Lung microvascular endothelial cell (primary cell): ENCODE measurements around the gene ACAA1. TPM values are rescaled to one million over a fixed set of nuclear protein-coding genes. Genes with fewer than 3 reads are reported as not detected.
"Not testable (repeated sequence)": the region's sequence is repeated elsewhere in the genome, so short reads cannot be mapped to it uniquely, and the experiment has no call there.

Source experiments
- DNase-seq, 2 donors: peaks; one replicate each; pipeline versions ENCODE4 v3.0.0 to v3.0.0-alpha.2; 2010; ENCODE audit warnings: low read depth in 2 of 2
- total RNA-seq: library from RNA; depleted of rRNA; stranded (reverse); fragments of >200 nt; gene quantifications from 2 replicates; pipeline ENCODE4 v1.2.1, GENCODE V29; 2014

ACAA1 gene, protein sequence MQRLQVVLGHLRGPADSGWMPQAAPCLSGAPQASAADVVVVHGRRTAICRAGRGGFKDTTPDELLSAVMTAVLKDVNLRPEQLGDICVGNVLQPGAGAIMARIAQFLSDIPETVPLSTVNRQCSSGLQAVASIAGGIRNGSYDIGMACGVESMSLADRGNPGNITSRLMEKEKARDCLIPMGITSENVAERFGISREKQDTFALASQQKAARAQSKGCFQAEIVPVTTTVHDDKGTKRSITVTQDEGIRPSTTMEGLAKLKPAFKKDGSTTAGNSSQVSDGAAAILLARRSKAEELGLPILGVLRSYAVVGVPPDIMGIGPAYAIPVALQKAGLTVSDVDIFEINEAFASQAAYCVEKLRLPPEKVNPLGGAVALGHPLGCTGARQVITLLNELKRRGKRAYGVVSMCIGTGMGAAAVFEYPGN
- total RNA-seq = 32.5 and 32.9 TPM in 2 replicates

DNA sequence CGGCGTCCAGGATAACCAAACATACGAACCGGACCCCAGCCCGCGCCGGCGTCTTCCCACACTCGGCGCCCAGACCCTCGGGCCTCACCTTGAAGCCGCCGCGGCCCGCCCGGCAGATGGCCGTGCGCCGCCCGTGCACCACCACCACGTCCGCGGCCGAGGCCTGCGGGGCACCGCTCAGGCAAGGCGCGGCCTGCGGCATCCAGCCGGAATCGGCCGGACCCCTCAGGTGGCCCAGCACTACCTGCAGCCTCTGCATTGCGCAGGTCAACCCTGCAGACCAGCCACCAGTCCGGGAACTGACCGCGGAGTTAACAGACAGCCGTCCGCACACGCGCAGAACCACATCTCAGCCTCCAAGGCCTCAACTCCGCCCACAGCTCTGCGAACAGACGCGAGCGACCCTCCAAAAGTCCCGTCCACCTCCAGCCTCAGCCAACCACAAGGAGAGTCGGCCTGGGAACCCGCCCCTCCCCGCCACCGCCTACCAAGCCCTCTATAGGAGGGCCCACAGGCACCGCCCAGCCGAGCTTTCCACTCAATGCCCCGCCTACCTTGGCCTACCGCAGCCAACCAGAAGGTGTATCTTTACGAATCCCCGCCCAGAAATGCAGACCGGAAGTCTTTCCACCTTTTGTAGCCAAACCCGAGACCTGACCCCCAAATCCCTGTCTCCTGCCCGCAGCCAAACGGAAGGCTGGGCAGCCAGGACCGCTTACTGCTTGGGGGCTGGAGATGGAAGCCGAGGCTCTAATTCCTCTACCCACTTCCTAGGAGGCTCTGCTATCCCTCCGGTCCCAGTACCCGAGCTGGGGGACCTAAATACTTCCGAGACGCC lies at the start of gene ACAA1:
ACAA1 (minus strand) TSS at position 351 of the 838 bp plus-strand sequence; CDS start at position 259, 92 bp downstream.
- DNase-seq = peak; percentile 99

DNA sequence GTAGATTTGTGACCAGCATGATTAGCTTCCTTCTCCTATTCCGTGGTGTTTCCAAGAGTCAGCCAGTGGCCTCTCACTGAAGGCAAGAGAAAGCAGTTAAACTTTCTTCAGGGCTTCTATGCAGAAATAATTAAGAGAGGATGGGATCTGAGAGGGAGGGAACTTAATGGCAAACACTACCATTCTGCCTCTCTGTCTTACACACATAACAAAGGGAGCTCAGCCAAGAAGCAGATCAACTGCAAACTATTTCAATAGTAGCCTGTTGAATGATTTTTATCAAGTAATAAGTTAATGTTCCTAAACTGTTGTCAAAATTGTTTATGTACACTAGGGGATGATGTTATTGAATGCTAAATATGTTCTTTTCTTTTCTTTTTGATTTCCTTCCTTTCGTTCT lies 40.3 kb upstream of the ACAA1 start:
- DNase-seq = no peak

DNA sequence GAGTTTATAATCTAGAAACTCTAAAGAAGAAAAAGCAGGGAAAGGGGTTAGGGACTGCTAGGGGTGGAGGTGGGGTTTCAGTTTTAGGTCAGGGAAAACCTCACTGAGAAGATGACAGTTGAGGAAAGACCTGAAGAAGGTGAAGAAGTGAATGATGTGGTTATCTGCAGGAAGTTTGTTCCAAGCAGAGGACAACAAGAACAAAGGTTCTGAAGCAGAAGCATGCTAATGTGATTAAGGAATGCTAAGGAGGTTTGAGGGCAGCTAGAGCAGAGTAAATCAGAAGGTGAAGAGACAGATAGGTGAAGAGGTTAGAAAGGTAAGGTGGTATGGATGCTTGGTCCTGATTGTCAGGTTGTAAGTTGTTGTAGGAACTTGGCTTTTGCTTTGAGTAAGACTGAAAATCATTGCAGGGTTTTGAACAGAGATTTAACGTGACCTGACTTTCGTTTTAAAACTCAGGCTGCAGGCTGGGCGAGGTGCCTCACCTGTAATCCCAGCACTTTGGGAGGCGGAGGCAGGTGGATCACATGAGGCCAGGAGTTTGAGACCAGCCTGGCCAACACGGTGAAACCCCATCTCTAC lies 37.0 kb upstream of the ACAA1 start:
- no peak for DNase-seq

DNA sequence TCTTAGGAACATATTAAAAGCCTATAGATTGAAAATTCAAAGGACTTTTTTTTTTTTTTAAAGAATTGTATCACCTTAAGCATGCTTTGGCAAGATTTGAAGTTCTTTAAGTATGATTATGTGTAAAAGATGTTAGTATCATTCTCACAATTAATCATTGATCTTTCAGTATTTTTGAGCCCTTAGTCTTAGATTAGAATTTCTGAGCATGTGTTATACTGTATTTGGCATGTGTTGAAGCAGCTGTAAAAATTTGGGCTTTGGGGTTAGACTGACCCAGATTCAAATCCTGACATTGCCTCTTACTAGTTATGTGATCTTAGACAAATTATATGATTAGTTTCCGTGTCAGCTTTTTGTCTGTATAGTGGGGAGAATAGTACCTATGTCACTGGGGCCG lies 34.7 kb upstream of the ACAA1 start:
- no peak for DNase-seq

DNA sequence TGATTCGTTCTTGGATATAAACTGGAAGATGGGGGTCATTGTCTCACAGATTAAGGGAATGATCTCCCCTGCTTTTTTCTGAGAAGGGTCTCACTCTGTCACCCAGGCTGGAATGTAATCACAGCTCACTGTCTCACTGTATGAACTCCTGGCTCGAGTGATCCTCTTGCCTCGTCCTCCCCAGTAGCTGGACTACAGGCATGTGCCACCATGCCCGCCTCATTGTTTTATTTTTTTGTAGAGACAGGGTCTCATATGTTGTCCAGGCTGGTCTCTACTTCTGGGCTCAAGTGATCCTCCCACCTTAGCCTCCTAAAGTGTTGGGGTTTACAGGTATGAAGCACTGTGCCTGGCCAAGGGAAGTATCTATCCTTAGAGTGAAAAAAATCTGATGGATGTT lies 33.8 kb upstream of the ACAA1 start:
- DNase-seq = no peak

DNA sequence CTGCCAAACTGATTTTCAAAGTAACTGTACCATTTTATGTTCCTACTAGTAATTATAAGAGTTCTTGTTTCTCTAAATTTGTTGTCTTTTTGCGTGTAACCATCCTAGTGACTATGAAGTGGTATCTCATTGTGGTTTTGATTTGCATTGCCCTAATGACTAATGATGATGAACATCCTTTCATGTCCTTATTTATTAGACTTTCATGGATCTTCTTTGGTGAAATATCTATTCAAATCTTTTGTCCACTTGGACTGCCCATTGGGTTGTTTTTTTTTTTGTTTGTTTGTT lies 32.0 kb upstream of the ACAA1 start:
- DNase-seq = peak in 1 of 2 donors; percentile 20

DNA sequence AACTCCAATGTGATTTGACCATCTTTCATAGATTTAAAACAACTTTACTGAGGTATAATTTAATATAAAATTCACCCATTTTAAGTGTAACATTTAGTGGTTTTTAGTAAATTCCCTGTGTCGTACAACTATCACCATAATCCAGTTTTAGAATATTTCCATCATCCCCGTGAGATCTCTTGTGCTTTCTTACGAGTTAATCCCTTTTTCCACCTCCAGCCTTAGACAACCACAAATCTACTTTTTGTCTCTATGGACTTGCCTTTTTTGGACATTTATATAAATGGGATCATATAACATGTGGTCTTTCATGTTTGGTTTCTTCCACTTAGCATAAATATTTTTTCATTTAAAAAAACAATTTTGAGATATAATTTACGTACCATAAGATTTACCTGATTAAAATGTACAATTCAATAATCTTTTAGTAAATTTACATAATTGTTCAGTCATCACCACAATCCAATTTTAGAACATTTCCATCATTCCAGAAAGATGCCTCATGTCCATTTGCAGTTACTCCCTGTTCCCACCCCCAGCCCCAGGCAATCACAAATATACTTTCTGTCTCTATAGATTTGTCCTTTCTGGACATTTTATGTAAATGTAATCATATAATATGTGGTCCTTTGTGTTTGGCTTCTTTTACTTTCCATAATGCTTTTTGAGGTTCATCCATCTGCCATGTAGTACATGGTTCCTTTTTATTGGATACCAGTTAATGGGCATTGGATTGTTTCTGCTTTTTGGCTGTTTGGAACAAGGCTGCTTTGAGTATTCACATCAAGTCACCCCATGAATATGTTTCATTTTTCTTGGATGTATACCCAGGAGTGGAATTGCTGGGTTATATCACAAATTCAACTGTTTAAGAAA lies 31.5 kb upstream of the ACAA1 start:
- DNase-seq = peak in 1 of 2 donors; percentile 17

DNA sequence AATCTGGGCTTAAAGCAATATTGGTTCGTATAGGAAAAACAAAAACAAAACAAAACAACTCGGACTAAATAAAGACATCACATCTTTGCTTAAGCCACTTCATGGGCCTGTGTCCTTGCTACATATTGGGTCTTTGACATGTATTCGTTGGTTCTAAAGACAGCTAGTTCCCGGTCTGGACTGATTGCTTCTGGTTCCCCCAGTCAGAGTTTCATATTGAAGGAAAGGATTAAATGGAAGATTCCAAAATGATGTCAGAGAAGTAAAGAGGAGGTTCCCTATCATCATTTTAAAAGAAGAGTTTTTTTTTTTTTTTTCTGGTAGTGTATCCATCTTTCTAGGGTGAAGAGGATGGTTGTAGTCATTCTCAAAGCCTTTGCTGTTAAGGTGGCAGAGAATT lies 30.7 kb upstream of the ACAA1 start:
- DNase-seq = no peak

DNA sequence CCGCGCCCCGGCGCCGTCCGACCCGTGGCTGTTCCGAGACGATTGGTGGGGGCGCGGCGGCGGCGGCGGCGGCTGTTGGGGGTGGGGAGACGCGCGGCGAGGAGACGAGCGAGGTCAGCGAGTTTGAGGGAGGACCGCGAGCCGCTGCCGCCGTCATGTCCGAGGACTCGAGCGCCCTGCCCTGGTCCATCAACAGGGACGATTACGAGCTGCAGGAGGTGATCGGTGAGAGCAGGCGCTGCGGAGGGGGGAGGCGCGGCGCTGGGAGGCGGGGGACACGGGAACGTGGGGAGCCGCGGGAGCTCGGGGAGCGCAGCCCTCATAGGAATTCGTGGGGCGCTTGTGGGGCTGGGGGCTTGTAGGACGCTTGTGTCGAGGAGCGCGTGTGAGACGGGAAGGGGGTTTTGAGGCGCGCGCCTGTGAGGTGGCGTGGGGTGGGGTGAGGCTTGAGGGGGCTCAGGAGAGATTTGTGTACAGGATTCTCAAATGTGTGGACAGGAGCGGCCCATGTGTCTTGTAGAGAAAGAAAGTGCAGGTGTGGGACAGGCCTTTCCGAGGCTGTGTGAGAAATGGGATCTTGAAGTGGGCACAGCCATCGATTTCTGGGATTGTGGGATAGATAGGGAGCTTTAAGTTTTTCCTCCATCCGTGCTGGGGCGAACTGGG lies 28.9 kb upstream of the ACAA1 start:
- peak in 1 of 2 donors; percentile 68 for DNase-seq

DNA sequence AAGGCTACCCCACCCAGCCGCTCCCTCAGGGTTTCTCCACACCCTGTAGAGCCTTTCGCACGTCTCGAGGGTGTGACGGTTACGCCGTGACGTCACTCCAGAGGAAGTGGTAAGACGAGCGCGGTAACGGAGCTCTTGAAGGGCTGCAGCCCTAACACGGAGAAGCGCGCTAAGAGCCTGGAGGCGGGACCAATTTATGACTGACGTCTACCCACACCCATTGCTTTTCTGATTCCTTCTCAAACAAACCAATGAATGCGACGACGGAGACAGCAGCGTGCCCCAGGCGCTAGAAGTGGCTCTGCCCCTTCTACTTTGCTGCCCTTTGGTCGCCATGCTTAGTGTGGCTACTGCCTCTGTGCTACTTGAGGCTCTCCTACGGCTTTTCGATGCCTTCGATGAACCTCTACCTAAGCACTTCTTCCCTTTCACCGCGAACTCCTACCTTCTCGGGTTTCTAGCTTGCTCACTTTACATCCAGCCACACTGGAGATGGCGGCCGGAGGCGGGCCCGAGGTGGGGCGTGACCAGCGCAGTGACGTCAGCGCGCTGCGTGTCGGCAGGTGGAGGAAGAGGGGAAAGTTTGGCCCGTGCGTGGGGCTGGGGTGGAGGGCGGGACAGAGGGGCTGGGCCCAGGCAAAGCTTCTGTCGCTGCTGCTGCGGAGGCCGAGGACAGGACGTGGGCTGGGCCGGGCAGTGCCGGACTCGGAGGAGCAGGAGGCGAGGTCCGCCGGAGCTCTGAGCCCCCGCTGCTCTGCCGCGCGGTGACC lies 28.2 kb upstream of the ACAA1 start, which contains the start of gene OXSR1:
OXSR1 (plus strand) TSS at position 586 of the 770 bp plus-strand sequence. CDS start 340 bp downstream, outside the sequence.
- DNase-seq = peak; percentile 100

DNA sequence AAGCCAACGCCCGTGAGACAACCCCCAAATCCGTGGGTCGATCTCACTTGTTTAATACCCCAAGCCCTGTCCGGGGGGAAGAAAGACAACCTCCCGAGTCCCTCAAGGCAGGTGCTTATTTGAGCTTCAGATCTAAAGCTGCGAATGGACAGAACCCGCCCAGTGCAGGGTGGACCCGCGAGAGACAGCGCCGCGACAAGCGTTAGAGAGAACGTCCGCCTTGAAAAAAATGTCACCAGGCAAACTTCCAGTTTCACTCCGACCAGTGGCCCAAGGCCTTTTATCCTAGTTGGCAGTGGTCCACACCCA lies 27.7 kb upstream of the ACAA1 start:
- no peak for DNase-seq

DNA sequence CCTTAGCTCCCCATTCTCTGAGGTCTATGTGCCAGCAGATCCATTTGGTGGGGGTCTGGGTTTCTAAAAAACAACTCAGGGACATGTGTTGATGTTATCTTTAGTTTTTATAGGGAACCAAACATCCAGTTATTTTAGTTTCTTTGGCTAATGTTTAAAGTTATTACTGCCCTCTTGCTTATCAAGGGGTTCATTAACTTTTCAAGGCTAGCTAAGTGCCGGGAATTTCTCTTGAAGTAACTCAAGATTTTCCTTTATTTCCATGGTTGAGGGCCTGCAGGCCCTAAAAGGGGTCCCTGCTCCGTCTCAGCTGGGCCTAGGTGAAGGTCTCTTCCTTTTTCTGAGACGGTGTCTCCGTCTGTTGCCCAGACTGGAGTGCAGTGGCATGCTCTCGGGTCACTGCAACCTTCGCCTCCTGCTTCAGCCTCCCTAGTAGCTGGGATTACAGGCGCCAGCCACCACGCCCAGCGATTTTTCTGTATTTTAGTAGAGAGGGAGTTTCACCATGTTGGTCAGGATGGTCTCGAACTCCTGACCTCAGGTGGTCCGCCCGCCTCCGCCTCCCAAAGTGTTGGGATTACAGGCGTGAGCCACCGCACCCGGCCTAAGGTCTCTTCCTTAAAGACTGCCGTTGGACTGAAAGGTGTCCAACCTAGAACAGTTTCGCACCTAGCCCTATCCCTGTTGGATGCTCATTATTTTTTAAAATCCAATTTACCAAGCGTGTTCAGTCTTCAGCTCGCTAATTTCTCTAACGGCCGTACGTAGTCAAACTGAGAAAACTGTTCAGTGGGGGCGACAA lies 27.1 kb upstream of the ACAA1 start:
- no peak for DNase-seq

DNA sequence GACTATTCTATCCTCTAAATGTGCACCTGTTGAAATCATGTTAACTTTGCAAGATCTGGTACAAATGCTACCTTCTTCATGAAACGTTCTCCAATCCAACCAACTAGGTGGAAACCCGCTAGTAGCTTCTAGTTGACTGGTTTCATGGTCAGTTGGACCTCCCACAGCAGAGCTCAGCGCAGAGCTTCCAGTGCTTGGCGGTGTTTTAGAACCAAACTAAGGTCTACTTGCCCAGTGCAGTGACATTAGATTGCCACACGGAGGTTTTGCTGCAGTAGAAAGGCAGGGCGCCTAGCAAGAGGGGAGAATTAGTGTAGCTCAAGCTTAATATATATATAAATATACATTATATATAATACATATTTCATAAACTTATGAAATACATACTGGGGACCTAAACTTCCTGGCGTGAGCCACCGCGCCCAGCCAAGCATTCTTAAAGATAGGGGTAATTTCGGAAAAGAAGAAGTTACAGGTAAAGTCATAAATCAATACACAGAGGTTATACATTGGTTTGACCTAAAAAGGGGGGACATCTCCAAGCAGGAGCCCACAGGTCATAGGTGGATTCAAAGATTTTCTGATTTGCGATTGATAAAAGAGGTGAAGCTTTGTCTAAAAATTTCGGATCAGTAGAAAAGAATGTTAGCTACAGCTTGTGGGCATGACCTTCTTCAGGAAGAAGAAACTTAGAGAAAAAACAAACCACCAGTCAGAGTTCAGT lies 26.4 kb upstream of the ACAA1 start:
- peak in 1 of 2 donors; percentile 24 for DNase-seq

DNA sequence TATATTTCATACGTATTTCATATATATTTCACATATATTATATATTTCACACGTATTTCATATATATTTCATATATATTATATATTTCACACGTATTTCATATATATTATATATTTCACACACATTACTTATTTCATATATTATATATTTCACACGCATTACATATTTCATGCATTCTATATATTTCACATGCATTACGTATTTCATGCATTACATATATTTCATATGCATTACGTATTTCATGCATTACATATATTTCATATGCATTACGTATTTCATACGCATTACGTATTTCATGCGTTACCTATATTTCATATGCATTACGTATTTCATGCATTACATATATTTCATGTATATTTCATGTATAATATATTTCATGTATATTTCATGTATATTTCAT lies 23.8 kb upstream of the ACAA1 start:
- DNase-seq = not testable (repeated sequence)

DNA sequence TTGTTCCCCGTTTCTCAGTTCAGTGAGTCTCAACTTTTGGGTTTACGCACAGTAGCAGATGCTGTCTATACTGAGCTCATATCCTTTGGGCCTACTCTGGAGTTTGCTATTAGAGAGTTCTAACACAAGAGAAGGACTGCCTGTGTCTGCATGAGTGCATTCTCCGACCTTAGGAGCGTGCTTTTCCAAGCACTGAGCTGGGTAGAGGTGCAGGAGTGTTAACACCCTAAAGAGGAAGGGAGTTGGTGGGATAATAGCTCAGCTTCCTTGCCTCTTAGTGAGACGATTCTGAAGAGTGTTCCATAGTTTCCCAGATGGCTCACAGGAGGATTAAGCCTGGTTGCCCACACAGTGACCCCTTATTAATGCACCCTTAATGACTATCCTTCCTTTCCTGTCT lies 21.5 kb upstream of the ACAA1 start:
- DNase-seq = no peak

DNA sequence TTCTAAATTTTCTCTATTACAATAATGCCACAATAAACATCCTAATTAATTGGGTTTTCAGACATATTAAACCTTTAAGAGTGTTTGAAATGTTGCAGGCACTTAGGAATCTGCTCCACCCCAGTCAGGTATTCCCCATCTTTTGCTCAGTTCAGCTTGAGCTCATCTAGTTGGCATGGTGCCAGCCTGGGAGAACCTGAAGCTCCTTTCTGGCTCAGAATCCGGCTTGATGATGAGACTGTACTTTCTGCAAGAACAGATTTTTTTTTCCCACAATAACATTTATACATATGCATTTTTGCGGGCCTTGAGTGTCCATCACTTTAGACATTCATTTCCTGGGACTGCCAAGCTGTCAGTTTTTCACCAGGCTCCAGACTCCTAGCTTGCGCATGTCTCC lies 20.7 kb upstream of the ACAA1 start:
- DNase-seq = no peak

DNA sequence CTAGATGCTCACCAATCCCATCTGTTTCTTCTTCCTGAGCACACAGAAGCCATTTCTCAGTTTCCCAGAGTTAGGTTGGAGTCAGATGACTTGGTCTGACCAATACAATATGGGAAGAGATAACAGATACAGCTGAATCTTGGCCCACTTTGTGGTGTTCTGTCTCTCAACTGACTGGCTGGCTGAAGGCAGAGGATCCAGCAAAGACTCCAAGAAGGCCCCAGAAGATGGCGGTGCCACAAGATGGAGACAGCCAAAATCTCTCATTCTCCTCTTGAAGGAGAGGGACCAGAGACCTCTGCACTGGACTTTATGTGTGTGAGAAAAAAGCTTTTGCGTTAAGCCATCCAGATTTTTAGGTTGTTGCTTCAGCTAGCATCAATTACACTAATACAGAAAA lies 20.2 kb upstream of the ACAA1 start:
- DNase-seq = no peak

DNA sequence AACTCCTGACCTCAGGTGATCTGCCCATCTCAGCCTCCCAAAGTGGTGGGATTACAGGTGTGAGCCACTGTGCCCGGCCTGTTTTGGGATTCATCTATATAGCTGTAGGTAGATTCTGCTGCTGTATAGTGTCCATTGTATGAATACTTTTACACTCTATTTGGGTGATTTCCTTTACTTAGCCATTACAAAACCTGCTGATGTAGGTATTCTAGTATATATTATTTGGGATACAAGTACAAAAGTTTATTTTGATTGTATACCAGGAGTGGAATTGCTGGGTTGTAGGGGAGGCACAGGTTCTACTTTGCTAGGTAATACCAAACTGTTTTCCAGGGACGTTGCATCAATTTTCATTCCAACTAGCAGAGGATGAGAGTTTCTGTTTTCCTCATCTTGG lies 18.9 kb upstream of the ACAA1 start:
- DNase-seq = no peak
